ENCODE results near the gene RPL6. TPM values are rescaled to one million over a fixed set of nuclear protein-coding genes. Genes with fewer than 3 reads are reported as not detected.
"Not testable (repeated sequence)": the region's sequence is repeated elsewhere in the genome, so short reads cannot be mapped to it uniquely, and the experiment has no call there.

Gene RPL6
- 1,000 to 10,000 TPM; 1,335 to 1,400 TPM for total RNA-seq

GRCh38 chr12:112409064-112409905 lies at the start of gene RPL6:
TSS of gene RPL6 (minus strand) at chr12:112409605. CDS start at chr12:112408656, 949 bp downstream.
- peak; percentile 81 for DNase-seq
- peak; percentile 93 to 94 for ATAC-seq (replicated peaks in 1 of 2)
- Mint-ChIP-seq H3K4me3 (peak within 1 kb of the TSS; percentile 92 to 99), H3K4me1 (ENCODE audit: low read depth) (peaks cover 47% of the 10 kb centered on the region), H3K27me3 (ENCODE audit: low read depth) (no peaks in the 10 kb centered on the region), H3K36me3 (ENCODE audit: insufficient read depth in 2 of 2) (peaks cover 17 to 43% of the 10 kb centered on the region in 2 donors), H3K27ac (peak within 1 kb of the TSS; percentile 99), H3K9me3 (no peaks in the 10 kb centered on the region)

- H3K27me3 Mint-ChIP-seq (ENCODE audit: low read depth), result no peaks in the 10 kb centered on the region
- no peak for ATAC-seq (replicated peaks in 1 of 2)
- H3K4me3 Mint-ChIP-seq, result no peak overlapping the region
- DNase-seq, result no peak
- no peaks in the 10 kb centered on the region for H3K9me3 Mint-ChIP-seq
- no peaks in the 10 kb centered on the region for H3K4me1 Mint-ChIP-seq (ENCODE audit: low read depth)
- H3K27ac Mint-ChIP-seq, result no peak overlapping the region
- H3K36me3 Mint-ChIP-seq (ENCODE audit: insufficient read depth in 2 of 2), result peaks cover 14 to 24% of the 10 kb centered on the region in 2 donors
These were observed 49.3 kb upstream of the RPL6 start for GRCh38 chr12:112458751-112459150.

- no peaks in the 10 kb centered on the region for H3K9me3 Mint-ChIP-seq
- H3K27me3 Mint-ChIP-seq (ENCODE audit: low read depth), result no peaks in the 10 kb centered on the region
- no peak overlapping the region for H3K27ac Mint-ChIP-seq
- no peak overlapping the region for H3K4me3 Mint-ChIP-seq
- ATAC-seq (replicated peaks in 1 of 2) (no peak), DNase-seq (no peak)
- H3K4me1 Mint-ChIP-seq (ENCODE audit: low read depth), result no peaks in the 10 kb centered on the region
- peaks cover 14 to 27% of the 10 kb centered on the region in 2 donors for H3K36me3 Mint-ChIP-seq (ENCODE audit: insufficient read depth in 2 of 2)
These were observed 48.9 kb upstream of the RPL6 start for GRCh38 chr12:112458330-112458729.

- H3K27ac Mint-ChIP-seq, result not testable (repeated sequence)
These were observed 47.7 kb upstream of the RPL6 start for GRCh38 chr12:112457142-112457541.

GRCh38 chr12:112456029-112456428 lies 46.6 kb upstream of the RPL6 start:
- Mint-ChIP-seq H3K27ac (no peak overlapping the region), H3K36me3 (ENCODE audit: insufficient read depth in 2 of 2) (peaks cover 14 to 33% of the 10 kb centered on the region in 2 donors), H3K9me3 (no peaks in the 10 kb centered on the region), H3K4me1 (ENCODE audit: low read depth) (no peaks in the 10 kb centered on the region), H3K4me3 (no peak overlapping the region), H3K27me3 (ENCODE audit: low read depth) (no peaks in the 10 kb centered on the region)
- ATAC-seq (replicated peaks in 1 of 2) (no peak), DNase-seq (no peak)

More at GRCh38 chr12:112457142-112457541, 47.7 kb upstream of the RPL6 start:
- peaks cover 14 to 30% of the 10 kb centered on the region in 2 donors for H3K36me3 Mint-ChIP-seq (ENCODE audit: insufficient read depth in 2 of 2)
- H3K4me3 Mint-ChIP-seq; H3K9me3 Mint-ChIP-seq; ATAC-seq (replicated peaks in 1 of 2); H3K4me1 Mint-ChIP-seq (ENCODE audit: low read depth); DNase-seq; H3K27me3 Mint-ChIP-seq (ENCODE audit: low read depth): not testable (repeated sequence)

- no peak for ATAC-seq (replicated peaks in 1 of 2)
- peaks cover 5 to 35% of the 10 kb centered on the region in 2 donors for H3K36me3 Mint-ChIP-seq (ENCODE audit: insufficient read depth in 2 of 2)
These were observed 41.3 kb upstream of the RPL6 start for GRCh38 chr12:112450725-112451124.

GRCh38 chr12:112448165-112448564 lies 38.8 kb upstream of the RPL6 start:
- H3K9me3 Mint-ChIP-seq; H3K27ac Mint-ChIP-seq; ATAC-seq (replicated peaks in 1 of 2); H3K27me3 Mint-ChIP-seq (ENCODE audit: low read depth); H3K4me1 Mint-ChIP-seq (ENCODE audit: low read depth); DNase-seq; H3K4me3 Mint-ChIP-seq: not testable (repeated sequence)
- peaks cover 1 to 25% of the 10 kb centered on the region in 2 donors for H3K36me3 Mint-ChIP-seq (ENCODE audit: insufficient read depth in 2 of 2)

More at GRCh38 chr12:112450725-112451124, 41.3 kb upstream of the RPL6 start:
- H3K4me3 Mint-ChIP-seq, result no peak overlapping the region
- no peak overlapping the region for H3K27ac Mint-ChIP-seq
- H3K4me1 Mint-ChIP-seq (ENCODE audit: low read depth), result peaks cover 6% of the 10 kb centered on the region
- no peak for DNase-seq
- H3K9me3 Mint-ChIP-seq, result no peaks in the 10 kb centered on the region
- no peaks in the 10 kb centered on the region for H3K27me3 Mint-ChIP-seq (ENCODE audit: low read depth)

GRCh38 chr12:112447106-112447505 lies 37.7 kb upstream of the RPL6 start:
- H3K9me3 Mint-ChIP-seq, result no peaks in the 10 kb centered on the region
- H3K36me3 Mint-ChIP-seq (ENCODE audit: insufficient read depth in 2 of 2), result peaks cover 1 to 22% of the 10 kb centered on the region in 2 donors
- peak overlapping the region; percentile 82 for H3K27ac Mint-ChIP-seq
- H3K4me3 Mint-ChIP-seq, result no peak overlapping the region
- H3K27me3 Mint-ChIP-seq (ENCODE audit: low read depth), result no peaks in the 10 kb centered on the region
- DNase-seq, result no peak
- no peak for ATAC-seq (replicated peaks in 1 of 2)
- H3K4me1 Mint-ChIP-seq (ENCODE audit: low read depth), result peaks cover 6% of the 10 kb centered on the region

- DNase-seq (no peak), ATAC-seq (replicated peaks in 1 of 2) (no peak)
- H3K4me3 Mint-ChIP-seq, result no peak overlapping the region
- H3K9me3 Mint-ChIP-seq, result no peaks in the 10 kb centered on the region
- H3K27me3 Mint-ChIP-seq (ENCODE audit: low read depth), result no peaks in the 10 kb centered on the region
- H3K4me1 Mint-ChIP-seq (ENCODE audit: low read depth), result peaks cover 6% of the 10 kb centered on the region
- H3K27ac Mint-ChIP-seq, result peak overlapping the region; percentile 40
- H3K36me3 Mint-ChIP-seq (ENCODE audit: insufficient read depth in 2 of 2), result peaks cover 1 to 20% of the 10 kb centered on the region in 2 donors
These were observed 36.8 kb upstream of the RPL6 start for GRCh38 chr12:112446008-112446725.

GRCh38 chr12:112443916-112444315 lies 34.5 kb upstream of the RPL6 start:
- Mint-ChIP-seq H3K4me1 (ENCODE audit: low read depth) (peaks cover 6% of the 10 kb centered on the region), H3K36me3 (ENCODE audit: insufficient read depth in 2 of 2) (peaks cover 0 to 14% of the 10 kb centered on the region in 2 donors), H3K27ac (no peak overlapping the region), H3K4me3 (no peak overlapping the region), H3K27me3 (ENCODE audit: low read depth) (no peaks in the 10 kb centered on the region), H3K9me3 (no peaks in the 10 kb centered on the region)
- no peak for ATAC-seq (replicated peaks in 1 of 2)
- no peak for DNase-seq

- not testable (repeated sequence) for H3K27me3 Mint-ChIP-seq (ENCODE audit: low read depth); H3K36me3 Mint-ChIP-seq (ENCODE audit: insufficient read depth in 2 of 2); H3K4me3 Mint-ChIP-seq; H3K4me1 Mint-ChIP-seq (ENCODE audit: low read depth); H3K27ac Mint-ChIP-seq; DNase-seq; H3K9me3 Mint-ChIP-seq; ATAC-seq (replicated peaks in 1 of 2)
These were observed 31.2 kb upstream of the RPL6 start for GRCh38 chr12:112440653-112441052.

GRCh38 chr12:112439769-112440168 lies 30.4 kb upstream of the RPL6 start:
- Mint-ChIP-seq H3K36me3 (ENCODE audit: insufficient read depth in 2 of 2) (no peaks in the 10 kb centered on the region), H3K4me1 (ENCODE audit: low read depth) (peaks cover 5% of the 10 kb centered on the region), H3K9me3 (no peaks in the 10 kb centered on the region), H3K4me3 (no peak overlapping the region), H3K27ac (no peak overlapping the region), H3K27me3 (ENCODE audit: low read depth) (no peaks in the 10 kb centered on the region)
- DNase-seq (no peak), ATAC-seq (replicated peaks in 1 of 2) (no peak)

- H3K4me3 Mint-ChIP-seq; H3K9me3 Mint-ChIP-seq; H3K36me3 Mint-ChIP-seq (ENCODE audit: insufficient read depth in 2 of 2); H3K27me3 Mint-ChIP-seq (ENCODE audit: low read depth); H3K4me1 Mint-ChIP-seq (ENCODE audit: low read depth); ATAC-seq (replicated peaks in 1 of 2); DNase-seq: not testable (repeated sequence)
- peak overlapping the region; percentile 12 for H3K27ac Mint-ChIP-seq
These were observed 29.2 kb upstream of the RPL6 start for GRCh38 chr12:112438645-112439044.

Data from activated T-cell treated with anti-CD3 and anti-CD28 coated beads, Interleukin-2, amount 50 U/mL, for 72 hours (primary cell).